ENCODE measurements around the gene RBM24. TPM values are rescaled to one million over a fixed set of nuclear protein-coding genes. Genes with fewer than 3 reads are reported as not detected.

The RBM24 gene
- total RNA-seq, 1 donor from 2014 or later: 3.4 TPM

- DNase-seq (ENCODE audit: low read depth, low spot score): no peak
- Mint-ChIP-seq H3K27ac (ENCODE audit: unreplicated experiment) (no peak overlapping the region), H3K27me3 (ENCODE audit: low read depth) (no peaks in the 10 kb centered on the region), H3K4me3 (no peak overlapping the region), H3K4me1 (no peaks in the 10 kb centered on the region), H3K36me3 (ENCODE audit: low read depth) (no peaks in the 10 kb centered on the region), H3K9me3 (peaks cover 6% of the 10 kb centered on the region)
- TF ChIP-seq CTCF (conservative IDR thresholded peaks at IDR 0.05): no peak
Measured at GRCh38 chr6:17341117-17341805, 60.1 kb downstream of the RBM24 start.

- no peak for DNase-seq (ENCODE audit: low read depth, low spot score)
- Mint-ChIP-seq H3K27me3 (ENCODE audit: low read depth) (no peaks in the 10 kb centered on the region), H3K9me3 (peaks cover 3% of the 10 kb centered on the region), H3K27ac (ENCODE audit: unreplicated experiment) (no peak overlapping the region), H3K4me3 (no peak overlapping the region), H3K36me3 (ENCODE audit: low read depth) (no peaks in the 10 kb centered on the region), H3K4me1 (no peaks in the 10 kb centered on the region)
- no peak for TF ChIP-seq CTCF (conservative IDR thresholded peaks at IDR 0.05)
Measured at GRCh38 chr6:17341891-17342290, 60.7 kb downstream of the RBM24 start.

- Mint-ChIP-seq H3K36me3 (ENCODE audit: low read depth) (no peaks in the 10 kb centered on the region), H3K4me1 (no peaks in the 10 kb centered on the region), H3K9me3 (peaks cover 3% of the 10 kb centered on the region), H3K27me3 (ENCODE audit: low read depth) (no peaks in the 10 kb centered on the region), H3K4me3 (no peak overlapping the region), H3K27ac (ENCODE audit: unreplicated experiment) (no peak overlapping the region)
- no peak for TF ChIP-seq CTCF (conservative IDR thresholded peaks at IDR 0.05)
- no peak for DNase-seq (ENCODE audit: low read depth, low spot score)
Measured at GRCh38 chr6:17343215-17343614, 62.1 kb downstream of the RBM24 start.

Other genes starting within 250 kb of the RBM24 start
- not detected in 2 replicates for gene STMND1, start 179.3 kb upstream of the RBM24 start, total RNA-seq
- gene CAP2, start 112.2 kb downstream of the RBM24 start, total RNA-seq: 21.8 and 24.3 TPM in 2 replicates